WTC11 (cell line): ENCODE measurements around the gene NGF.

Experiments used
- AFF4 ChIP-seq: sonication (generic); formaldehyde crosslinking; IDR thresholded peaks from 2 replicates; pipeline ENCODE4 v1.8.1; 2023; ENCODE audit warnings: mild to moderate bottlenecking, missing genetic modification reagents, borderline replicate concordance
- CBFB ChIP-seq: sonication (generic); formaldehyde crosslinking; IDR thresholded peaks from 2 replicates; pipeline ENCODE4 v1.8.1; 2022; ENCODE audit warnings: mild to moderate bottlenecking, low read depth, missing genetic modification reagents
- ETV6 ChIP-seq: sonication (generic); formaldehyde crosslinking; IDR thresholded peaks from 2 replicates; pipeline ENCODE4 v1.8.1; 2022; ENCODE audit warnings: mild to moderate bottlenecking, missing genetic modification reagents
- NR2C2 ChIP-seq: sonication (generic); formaldehyde crosslinking; IDR thresholded peaks from 2 replicates; pipeline ENCODE4 v1.8.0; 2022; ENCODE audit warnings: mild to moderate bottlenecking, missing genetic modification reagents
- SP1 ChIP-seq: sonication (generic); formaldehyde crosslinking; conservative IDR thresholded peaks from 2 replicates; pipeline ENCODE4 v1.8.1; 2022; ENCODE audit warnings: missing genetic modification reagents
- TCF7 ChIP-seq: sonication (generic); formaldehyde crosslinking; IDR thresholded peaks from 2 replicates; pipeline ENCODE4 v1.8.0; 2022; ENCODE audit warnings: mild to moderate bottlenecking, low read depth, missing genetic modification reagents, moderate library complexity
- TEAD4 ChIP-seq: sonication (generic); formaldehyde crosslinking; IDR thresholded peaks from 2 replicates; pipeline ENCODE4 v1.8.0; 2022; ENCODE audit warnings: mild to moderate bottlenecking, missing genetic modification reagents
- ZNF263 ChIP-seq: sonication (generic); formaldehyde crosslinking; IDR thresholded peaks from 2 replicates; pipeline ENCODE4 v1.8.1; 2022; ENCODE audit warnings: low read depth, mild to moderate bottlenecking, moderate library complexity, missing genetic modification reagents
- TF ChIP-seq, protein P1 (sequence below): fragments of 200-600 bp; IDR thresholded peaks from 2 replicates; pipeline ENCODE4 v1.8.0; 2022; ENCODE audit warnings: antibody characterized with exemption
- TF ChIP-seq, protein P2 (sequence below): sonication (generic); formaldehyde crosslinking; IDR thresholded peaks from 2 replicates; pipeline ENCODE4 v1.8.0; 2023; ENCODE audit warnings: missing genetic modification reagents, mild to moderate bottlenecking, borderline replicate concordance
- TF ChIP-seq, protein P3 (sequence below): sonication (generic); formaldehyde crosslinking; IDR thresholded peaks from 2 replicates; pipeline ENCODE4 v1.8.0; 2022; ENCODE audit warnings: mild to moderate bottlenecking, missing genetic modification reagents
- TF ChIP-seq, protein P4 (sequence below): sonication (generic); formaldehyde crosslinking; conservative IDR thresholded peaks from 2 replicates; pipeline ENCODE4 v1.8.1; 2022; ENCODE audit warnings: mild to moderate bottlenecking, missing genetic modification reagents

DNA sequence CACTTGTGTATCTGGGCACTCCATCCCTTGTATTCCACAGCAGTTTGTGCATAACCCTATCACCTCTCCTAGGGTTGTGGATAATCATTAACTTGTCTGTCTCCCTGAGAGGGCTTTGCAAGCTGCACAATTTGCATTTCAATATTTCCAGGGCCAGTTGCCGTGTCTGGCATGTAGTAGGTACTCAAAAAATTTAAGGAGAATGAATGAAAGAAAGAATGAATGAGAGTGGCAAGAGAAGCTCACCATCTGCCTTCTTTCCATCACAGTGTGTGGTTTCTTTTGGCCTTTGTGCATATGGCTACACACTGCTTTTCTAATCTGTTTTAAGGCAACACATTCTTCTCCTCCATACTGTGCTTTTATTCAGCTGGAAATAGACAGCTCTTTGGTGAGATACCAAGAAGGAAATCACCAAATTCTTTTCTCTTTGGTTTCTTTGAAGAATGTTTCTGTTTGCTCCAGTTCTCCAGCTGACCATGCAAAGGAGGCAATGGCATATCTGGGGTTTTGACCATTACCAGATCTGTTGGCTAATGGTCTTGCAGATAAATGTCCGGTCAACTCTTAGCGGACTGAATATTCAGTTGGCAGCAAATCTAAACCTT is 49.4 kb downstream of the NGF start:
- TF ChIP-seq ETV6 (CRISPR knock-in tag) (no peak), TEAD4 (CRISPR knock-in tag) (no peak), ZNF263 (CRISPR knock-in tag) (no peak), SP1 (CRISPR knock-in tag) (no peak), TCF7 (no peak), NR2C2 (CRISPR knock-in tag) (no peak), AFF4 (CRISPR knock-in tag) (no peak), CBFB (CRISPR knock-in tag) (no peak)
- TF ChIP-seq, protein P1, sequence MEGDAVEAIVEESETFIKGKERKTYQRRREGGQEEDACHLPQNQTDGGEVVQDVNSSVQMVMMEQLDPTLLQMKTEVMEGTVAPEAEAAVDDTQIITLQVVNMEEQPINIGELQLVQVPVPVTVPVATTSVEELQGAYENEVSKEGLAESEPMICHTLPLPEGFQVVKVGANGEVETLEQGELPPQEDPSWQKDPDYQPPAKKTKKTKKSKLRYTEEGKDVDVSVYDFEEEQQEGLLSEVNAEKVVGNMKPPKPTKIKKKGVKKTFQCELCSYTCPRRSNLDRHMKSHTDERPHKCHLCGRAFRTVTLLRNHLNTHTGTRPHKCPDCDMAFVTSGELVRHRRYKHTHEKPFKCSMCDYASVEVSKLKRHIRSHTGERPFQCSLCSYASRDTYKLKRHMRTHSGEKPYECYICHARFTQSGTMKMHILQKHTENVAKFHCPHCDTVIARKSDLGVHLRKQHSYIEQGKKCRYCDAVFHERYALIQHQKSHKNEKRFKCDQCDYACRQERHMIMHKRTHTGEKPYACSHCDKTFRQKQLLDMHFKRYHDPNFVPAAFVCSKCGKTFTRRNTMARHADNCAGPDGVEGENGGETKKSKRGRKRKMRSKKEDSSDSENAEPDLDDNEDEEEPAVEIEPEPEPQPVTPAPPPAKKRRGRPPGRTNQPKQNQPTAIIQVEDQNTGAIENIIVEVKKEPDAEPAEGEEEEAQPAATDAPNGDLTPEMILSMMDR: no peak
- TF ChIP-seq, protein P2, sequence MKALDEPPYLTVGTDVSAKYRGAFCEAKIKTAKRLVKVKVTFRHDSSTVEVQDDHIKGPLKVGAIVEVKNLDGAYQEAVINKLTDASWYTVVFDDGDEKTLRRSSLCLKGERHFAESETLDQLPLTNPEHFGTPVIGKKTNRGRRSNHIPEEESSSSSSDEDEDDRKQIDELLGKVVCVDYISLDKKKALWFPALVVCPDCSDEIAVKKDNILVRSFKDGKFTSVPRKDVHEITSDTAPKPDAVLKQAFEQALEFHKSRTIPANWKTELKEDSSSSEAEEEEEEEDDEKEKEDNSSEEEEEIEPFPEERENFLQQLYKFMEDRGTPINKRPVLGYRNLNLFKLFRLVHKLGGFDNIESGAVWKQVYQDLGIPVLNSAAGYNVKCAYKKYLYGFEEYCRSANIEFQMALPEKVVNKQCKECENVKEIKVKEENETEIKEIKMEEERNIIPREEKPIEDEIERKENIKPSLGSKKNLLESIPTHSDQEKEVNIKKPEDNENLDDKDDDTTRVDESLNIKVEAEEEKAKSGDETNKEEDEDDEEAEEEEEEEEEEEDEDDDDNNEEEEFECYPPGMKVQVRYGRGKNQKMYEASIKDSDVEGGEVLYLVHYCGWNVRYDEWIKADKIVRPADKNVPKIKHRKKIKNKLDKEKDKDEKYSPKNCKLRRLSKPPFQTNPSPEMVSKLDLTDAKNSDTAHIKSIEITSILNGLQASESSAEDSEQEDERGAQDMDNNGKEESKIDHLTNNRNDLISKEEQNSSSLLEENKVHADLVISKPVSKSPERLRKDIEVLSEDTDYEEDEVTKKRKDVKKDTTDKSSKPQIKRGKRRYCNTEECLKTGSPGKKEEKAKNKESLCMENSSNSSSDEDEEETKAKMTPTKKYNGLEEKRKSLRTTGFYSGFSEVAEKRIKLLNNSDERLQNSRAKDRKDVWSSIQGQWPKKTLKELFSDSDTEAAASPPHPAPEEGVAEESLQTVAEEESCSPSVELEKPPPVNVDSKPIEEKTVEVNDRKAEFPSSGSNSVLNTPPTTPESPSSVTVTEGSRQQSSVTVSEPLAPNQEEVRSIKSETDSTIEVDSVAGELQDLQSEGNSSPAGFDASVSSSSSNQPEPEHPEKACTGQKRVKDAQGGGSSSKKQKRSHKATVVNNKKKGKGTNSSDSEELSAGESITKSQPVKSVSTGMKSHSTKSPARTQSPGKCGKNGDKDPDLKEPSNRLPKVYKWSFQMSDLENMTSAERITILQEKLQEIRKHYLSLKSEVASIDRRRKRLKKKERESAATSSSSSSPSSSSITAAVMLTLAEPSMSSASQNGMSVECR (CRISPR knock-in tag): no peak
- TF ChIP-seq, protein P3, sequence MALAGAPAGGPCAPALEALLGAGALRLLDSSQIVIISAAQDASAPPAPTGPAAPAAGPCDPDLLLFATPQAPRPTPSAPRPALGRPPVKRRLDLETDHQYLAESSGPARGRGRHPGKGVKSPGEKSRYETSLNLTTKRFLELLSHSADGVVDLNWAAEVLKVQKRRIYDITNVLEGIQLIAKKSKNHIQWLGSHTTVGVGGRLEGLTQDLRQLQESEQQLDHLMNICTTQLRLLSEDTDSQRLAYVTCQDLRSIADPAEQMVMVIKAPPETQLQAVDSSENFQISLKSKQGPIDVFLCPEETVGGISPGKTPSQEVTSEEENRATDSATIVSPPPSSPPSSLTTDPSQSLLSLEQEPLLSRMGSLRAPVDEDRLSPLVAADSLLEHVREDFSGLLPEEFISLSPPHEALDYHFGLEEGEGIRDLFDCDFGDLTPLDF (CRISPR knock-in tag): no peak
- TF ChIP-seq, protein P4, sequence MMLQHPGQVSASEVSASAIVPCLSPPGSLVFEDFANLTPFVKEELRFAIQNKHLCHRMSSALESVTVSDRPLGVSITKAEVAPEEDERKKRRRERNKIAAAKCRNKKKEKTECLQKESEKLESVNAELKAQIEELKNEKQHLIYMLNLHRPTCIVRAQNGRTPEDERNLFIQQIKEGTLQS (CRISPR knock-in tag): no peak
